Lung microvascular endothelial cell (primary cell): ENCODE measurements around the gene GADD45B. TPM values are rescaled to one million over a fixed set of nuclear protein-coding genes. Genes with fewer than 3 reads are reported as not detected.
A peak's percentile ranks its signal among the peaks of the same experiment; 100 is the strongest.
"Not testable (repeated sequence)": the region's sequence is repeated elsewhere in the genome, so short reads cannot be mapped to it uniquely, and the experiment has no call there.

Experiments used
- DNase-seq, 2 donors: peaks; one replicate each; pipeline versions ENCODE4 v3.0.0 to v3.0.0-alpha.2; 2010; ENCODE audit warnings: low read depth in 2 of 2
- total RNA-seq: library from RNA; depleted of rRNA; stranded (reverse); fragments of >200 nt; gene quantifications from 2 replicates; pipeline ENCODE4 v1.2.1, GENCODE V29; 2014

GADD45B gene
- total RNA-seq, 1 donor from 2014 or later = 175 TPM

DNA sequence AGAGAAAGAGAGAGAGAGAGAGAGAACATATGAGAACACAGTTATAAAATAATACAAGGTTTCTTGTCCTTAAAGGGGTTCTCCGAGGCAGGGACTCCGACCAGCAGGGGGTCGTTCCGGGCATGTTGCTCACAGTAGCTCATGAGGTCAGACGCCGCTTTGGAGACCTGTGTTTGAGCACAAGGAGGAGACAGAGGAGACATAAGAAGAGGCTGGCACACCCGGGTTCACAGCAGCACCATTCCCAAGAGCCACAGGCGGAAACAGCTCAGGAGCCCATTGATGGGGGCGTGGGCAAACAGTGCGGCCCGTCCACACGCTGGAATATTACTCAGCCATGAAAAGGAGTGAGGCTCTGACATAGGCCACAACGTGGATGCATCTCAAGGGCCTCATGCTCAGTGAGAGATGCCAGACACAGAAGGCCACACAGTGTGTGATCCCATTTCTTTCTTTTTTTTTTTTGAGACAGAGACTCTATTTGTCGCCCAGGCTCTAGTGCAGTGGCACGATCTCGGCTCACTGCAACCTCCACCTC is 39.1 kb downstream of the GADD45B start:
- DNase-seq = no peak

DNA sequence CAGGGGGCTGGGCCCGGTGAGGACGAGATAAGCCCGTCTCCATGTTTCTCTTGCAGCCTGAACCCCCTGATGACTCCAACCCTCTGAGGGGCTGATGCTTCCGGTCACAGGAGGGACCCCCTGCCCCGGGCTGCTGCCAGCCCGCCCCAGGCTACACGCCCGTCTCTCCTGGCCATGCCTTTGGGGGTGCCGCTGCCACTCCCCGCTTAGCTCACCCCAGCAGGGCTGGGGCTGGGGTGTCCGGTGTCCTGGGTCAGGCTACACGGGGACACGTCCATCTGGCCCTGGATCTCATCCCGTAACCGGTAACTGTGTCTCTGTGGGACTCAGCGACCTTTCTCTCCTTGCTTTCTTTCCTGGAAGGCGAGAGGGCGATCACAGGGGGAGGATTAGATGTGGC is 40.8 kb downstream of the GADD45B start:
- DNase-seq = no peak

DNA sequence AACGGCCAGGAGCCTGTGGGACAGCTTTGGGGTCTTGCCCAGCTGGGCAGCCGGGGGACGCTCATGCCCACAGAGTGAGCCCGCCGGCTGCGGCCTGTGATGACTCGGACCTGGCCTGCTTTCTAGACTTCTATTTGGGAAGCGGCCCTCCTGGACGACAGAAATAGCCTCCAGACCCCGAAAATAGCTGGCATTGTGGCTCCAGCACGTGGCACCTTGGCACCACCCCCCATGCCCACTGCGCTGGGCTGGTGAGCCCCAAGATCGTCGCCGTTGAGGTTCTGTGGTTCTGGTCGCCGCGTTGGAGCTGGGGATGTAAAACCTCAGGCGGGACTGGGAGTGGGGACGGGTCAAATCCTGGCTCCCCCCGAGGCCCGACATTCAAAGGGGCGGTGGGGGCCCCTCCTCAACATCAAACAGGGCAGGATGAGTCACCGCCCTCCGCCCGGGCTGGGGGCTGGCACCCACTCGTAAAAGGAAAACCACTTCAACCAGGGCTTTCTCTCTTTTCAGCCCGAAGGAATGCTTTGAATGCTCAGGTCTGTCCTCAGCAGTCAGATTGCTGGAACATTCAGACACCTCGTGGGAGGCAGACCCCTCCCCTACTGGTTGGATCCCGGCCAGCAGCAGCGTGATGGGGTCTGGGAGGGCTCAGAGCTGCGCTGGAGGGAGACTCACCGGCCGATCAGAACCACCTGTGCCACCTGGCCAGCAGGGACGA is 42.1 kb downstream of the GADD45B start:
- DNase-seq = no peak

DNA sequence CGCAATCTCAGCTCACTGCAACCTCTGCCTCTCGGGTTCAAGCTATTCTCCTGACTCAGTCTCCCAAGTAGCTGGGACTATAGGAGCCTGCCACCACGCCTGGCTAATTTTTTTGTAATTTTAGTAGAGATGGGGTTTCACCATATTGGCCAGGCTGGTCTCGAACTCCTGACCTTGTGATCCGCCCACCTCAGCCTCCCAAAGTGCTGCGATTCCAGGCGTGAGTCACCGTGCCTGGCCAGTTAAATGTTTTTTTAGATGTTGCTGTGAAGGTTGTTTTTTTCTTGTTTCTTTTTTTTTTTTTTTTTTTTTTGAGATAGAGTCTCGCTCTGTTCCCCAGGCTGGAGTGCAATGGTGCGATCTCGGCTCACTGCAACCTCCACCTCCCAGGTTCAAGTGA is 42.9 kb downstream of the GADD45B start:
- not testable (repeated sequence) for DNase-seq

DNA sequence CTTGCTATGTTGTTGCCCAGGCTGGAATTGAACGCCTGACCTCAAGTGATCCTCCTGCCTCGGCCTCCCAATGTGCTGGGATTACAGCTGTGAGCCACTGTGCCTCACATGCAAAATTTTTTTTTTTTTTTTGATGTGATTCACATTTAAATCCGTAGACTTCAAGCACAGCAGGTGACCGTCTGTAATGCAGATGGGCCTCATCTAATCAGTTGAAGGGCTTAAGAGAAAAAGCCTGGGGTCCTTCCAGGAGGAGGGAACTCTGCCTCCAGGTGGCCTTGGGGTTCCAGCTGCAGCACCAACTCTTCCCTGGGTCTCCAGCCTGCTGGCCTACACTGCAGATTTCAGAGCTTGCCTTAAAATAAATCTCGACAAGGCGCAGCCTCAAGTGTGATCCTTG is 43.6 kb downstream of the GADD45B start:
- DNase-seq = no peak

DNA sequence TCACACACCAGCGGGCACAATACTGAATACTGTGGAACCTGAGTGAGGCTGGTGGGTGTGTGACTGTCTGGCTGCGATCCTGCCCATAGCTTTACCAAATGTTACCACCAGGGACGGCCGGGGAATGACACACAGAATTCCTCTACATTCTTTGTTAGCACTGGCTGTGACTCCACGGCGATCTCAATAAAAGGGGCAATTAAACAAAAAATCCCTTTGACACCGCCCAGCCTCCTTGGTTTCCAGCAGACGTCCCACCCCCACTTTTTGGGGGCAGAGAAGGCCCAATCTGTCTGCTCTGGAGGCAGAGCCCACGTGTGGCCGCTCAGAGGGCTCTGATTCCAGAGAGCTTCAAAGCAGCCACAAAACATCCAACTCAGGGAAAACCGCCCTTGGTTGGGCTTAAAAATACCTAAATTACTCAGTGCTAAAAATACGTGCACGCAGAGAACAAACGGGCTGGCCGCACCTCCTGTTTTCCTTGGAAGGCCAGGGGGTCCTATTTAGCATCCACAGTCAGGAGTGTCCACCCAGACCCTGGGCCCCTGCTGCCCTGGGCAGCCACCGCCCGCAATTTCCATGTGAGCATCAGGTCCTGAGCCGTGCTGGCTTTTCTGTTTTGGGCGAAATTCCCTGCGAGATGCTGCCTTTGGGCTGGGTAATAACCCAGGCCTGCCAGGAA is 47.8 kb downstream of the GADD45B start:
- DNase-seq = no peak

DNA sequence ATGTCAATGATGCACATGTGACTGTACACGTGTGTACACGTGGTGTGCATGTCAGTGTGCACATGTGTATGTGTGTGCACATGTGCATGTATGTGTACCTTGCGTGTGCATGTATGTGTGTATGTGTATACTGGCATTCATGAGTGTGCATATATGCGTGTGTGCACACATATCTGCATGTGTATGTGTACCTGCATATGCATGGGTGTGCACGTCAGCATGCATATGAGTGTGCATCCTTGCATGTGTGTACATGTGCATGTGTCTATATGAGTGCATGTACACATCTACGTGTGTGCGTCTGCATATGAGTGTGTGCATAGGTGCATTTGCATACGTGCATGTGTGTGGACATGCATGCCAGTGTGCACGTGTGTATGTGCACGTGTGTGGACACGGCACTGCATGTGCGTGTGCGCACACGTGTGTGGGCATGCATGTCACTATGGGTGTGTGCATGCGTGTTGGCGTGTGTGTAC is 48.5 kb downstream of the GADD45B start:
- DNase-seq = no peak

DNA sequence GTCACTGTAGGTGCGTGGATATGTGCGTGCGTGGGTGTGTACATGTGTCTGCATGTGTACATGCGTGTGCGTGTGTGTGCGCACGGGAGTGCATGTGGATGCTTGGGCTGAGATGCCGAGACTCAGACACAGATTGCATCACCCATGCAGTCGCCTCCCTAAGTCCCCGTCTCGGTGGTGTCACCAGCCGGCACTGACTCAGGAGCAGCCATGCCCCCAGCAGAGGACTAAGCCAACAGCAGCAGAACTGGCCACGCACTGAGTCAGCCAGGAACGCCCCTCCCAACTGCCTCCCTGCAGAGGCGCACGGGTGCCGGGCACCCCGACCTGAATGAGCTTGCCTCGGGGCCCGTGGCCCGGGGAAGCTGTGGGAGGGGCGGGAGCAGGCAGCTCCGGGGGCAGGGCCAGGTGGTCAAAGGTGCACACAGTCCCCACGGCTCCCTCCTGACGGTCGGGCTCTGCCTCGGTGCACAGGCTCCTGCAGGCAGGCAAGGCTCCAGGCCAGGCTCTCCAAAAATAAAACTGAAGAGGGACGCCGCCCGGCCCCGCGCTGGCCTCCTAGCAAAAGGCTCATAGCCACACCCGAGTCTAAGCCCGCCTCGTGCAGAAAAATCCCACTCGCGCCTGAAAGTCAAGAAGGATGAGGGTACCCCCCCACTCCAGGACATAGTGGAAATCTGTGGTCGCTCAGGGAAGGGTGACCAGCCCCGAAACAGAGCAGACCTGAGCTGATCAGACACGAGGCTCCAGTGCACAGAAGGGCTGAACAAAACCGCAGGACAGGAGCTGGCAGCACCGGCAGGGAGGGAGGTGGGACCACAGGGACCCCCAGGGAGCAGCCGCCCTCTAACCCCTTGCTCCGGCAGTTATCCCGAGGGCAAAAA is 49.2 kb downstream of the GADD45B start:
- DNase-seq = peak; percentile 27 to 48

DNA sequence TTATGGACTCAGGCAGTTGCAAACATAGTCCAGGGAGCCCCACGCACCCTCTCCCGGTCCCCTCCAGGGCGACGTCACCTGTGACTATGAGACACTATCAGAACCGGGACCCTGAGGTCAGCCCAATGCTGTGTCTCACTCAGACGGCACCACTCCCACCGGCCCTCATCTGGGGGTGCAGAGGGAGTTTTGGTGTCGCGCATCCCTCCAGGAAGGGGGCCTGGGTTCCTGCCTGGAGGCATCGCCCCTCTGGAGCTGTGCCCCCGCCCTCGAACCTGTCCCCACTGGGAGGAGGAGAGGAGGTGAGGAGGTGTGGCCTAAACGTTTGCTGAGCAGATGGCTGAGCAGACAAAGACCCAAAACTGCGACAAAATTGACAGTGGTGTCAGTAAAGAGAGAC is 51.2 kb downstream of the GADD45B start:
- no peak for DNase-seq

DNA sequence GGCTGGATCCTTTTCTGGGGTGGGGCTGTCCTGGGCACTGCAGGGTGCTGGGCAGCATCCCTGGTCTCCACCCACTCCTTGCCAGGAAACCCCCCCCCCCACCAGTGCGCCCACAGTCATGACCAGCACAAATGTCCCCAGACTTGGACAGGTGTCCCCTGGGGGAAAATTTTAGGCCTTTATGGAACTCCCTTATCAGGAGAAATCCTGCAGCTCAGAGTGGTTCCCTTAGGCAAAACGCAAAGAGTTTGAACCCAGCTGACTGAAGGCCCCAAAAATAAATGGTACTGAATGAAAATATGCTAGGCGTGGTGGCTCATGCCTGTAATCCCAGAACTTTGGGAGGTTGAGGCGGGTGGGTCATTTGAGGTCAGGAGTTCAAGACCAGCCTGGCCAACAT is 51.8 kb downstream of the GADD45B start:
- no peak for DNase-seq

Other genes starting within 250 kb of the GADD45B start
- 51.4 and 75.8 TPM in 2 replicates for gene PLEKHJ1, start 239.8 kb upstream of the GADD45B start, total RNA-seq
- 41.8 and 56.5 TPM in 2 replicates for gene SF3A2, start 239.3 kb upstream of the GADD45B start, total RNA-seq
- 0.65 and 3.6 TPM in 2 replicates for gene AMH, start 226.8 kb upstream of the GADD45B start, total RNA-seq
- 0.22 TPM in 1 of 2 replicates, not detected in the other for gene JSRP1, start 219.7 kb upstream of the GADD45B start, total RNA-seq
- under 0.01 and 0.20 TPM in 2 replicates for gene PEAK3, start 194.0 kb upstream of the GADD45B start, total RNA-seq
- gene LINGO3, start 168.0 kb upstream of the GADD45B start, total RNA-seq = not detected in 2 replicates
- 79.4 and 82.8 TPM in 2 replicates for gene LSM7, start 147.5 kb upstream of the GADD45B start, total RNA-seq
- 10.5 and 22.6 TPM in 2 replicates for gene SPPL2B, start 147.4 kb upstream of the GADD45B start, total RNA-seq
- under 0.01 and 0.20 TPM in 2 replicates for gene TMPRSS9, start 115.9 kb upstream of the GADD45B start, total RNA-seq
- gene TIMM13, start 48.5 kb upstream of the GADD45B start, total RNA-seq = 38.6 and 46.2 TPM in 2 replicates
- 50.6 and 51.9 TPM in 2 replicates for gene LMNB2, start 19.2 kb upstream of the GADD45B start, total RNA-seq
- gene GNG7, start 226.6 kb downstream of the GADD45B start, total RNA-seq = 0.87 and 1.2 TPM in 2 replicates
- gene DIRAS1, start 245.2 kb downstream of the GADD45B start, total RNA-seq = under 0.01 and 0.22 TPM in 2 replicates